OCI-LY7 (cell line): ENCODE results near the gene IER3. TPM values are rescaled to one million over a fixed set of nuclear protein-coding genes. Genes with fewer than 3 reads are reported as not detected.

Source experiments
- BruUV-seq: library from RNA; stranded (reverse); fragments of 400-500 nt; replicated peaks from 2 replicates; lab custom pipeline; 2021; lab: Mats Ljungman, UMichigan
- CTCF ChIA-PET: fragments of 300-600 bp; sonication (Branson Sonifier 250); formaldehyde crosslinking; loops from one replicate; lab custom pipeline; 2022; ENCODE audit warnings: antibody characterized with exemption; ENCODE audit not compliant: unreplicated experiment; lab: Charles Lee
- POLR2A ChIA-PET: fragments of 300-600 bp; sonication (Branson Sonifier 250); formaldehyde crosslinking; loops from one replicate; lab custom pipeline; 2022; ENCODE audit warnings: antibody characterized with exemption; lab: Charles Lee
- DNase-seq: peaks from one replicate; pipeline ENCODE4 v3.0.0-alpha.2; 2015; ENCODE audit warnings: low spot score
- H2AFZ ChIP-seq: fragments of 200-600 bp; sonication (generic), shearing (Covaris generic); 2 replicates; pipeline ENCODE4 v1.6.1; 2014; ENCODE audit warnings: mild to moderate bottlenecking, antibody characterized with exemption, low read length, moderate library complexity
- H3K27ac ChIP-seq: fragments of 200-600 bp; sonication (generic); 2 replicates; pipeline ENCODE4 v1.5.1; 2014; ENCODE audit warnings: mixed run types, low read depth, mild to moderate bottlenecking, moderate library complexity, low read length, inconsistent platforms; ENCODE audit not compliant: poor library complexity, severe bottlenecking
- H3K36me3 ChIP-seq: fragments of 200-600 bp; sonication (generic); 2 replicates; pipeline ENCODE4 v1.6.1; 2014; ENCODE audit warnings: mild to moderate bottlenecking, antibody characterized with exemption, low read length, moderate library complexity, mixed read lengths; ENCODE audit not compliant: insufficient read depth
- H3K4me1 ChIP-seq: fragments of 200-600 bp; sonication (generic); 2 replicates; pipeline ENCODE4 v1.5.1; 2014; ENCODE audit warnings: mild to moderate bottlenecking, low read length; ENCODE audit not compliant: insufficient read depth, poor library complexity, severe bottlenecking
- H3K4me2 ChIP-seq: fragments of 200-600 bp; sonication (generic); 2 replicates; pipeline ENCODE4 v1.6.1; 2014; ENCODE audit warnings: mild to moderate bottlenecking, low read length
- H3K4me3 ChIP-seq: fragments of 200-600 bp; sonication (generic); 2 replicates; pipeline ENCODE4 v1.5.1; 2014; ENCODE audit warnings: mild to moderate bottlenecking, low read depth, low read length; ENCODE audit not compliant: poor library complexity, severe bottlenecking
- H3K79me2 ChIP-seq: fragments of 200-600 bp; sonication (generic); 2 replicates; pipeline ENCODE4 v1.6.1; 2016; ENCODE audit warnings: low read depth, mild to moderate bottlenecking, low read length, moderate library complexity, mixed read lengths; ENCODE audit not compliant: insufficient read depth
- H3K9me2 ChIP-seq: fragments of 200-600 bp; sonication (generic); 2 replicates; pipeline ENCODE4 v1.6.1; 2016; ENCODE audit warnings: mild to moderate bottlenecking, low read length, mixed read lengths; ENCODE audit not compliant: insufficient read depth
- H3K9me3 ChIP-seq: fragments of 200-600 bp; sonication (generic); 2 replicates; pipeline ENCODE4 v1.6.1; 2014; ENCODE audit warnings: mild to moderate bottlenecking, mixed run types, low read length, mixed read lengths
- H4K20me1 ChIP-seq: fragments of 200-600 bp; sonication (generic); 2 replicates; pipeline ENCODE4 v1.6.1; 2014; ENCODE audit warnings: mild to moderate bottlenecking, antibody characterized with exemption, low read length, moderate library complexity, mixed read lengths; ENCODE audit not compliant: insufficient read depth
- CTCF ChIP-seq: fragments of 200-600 bp; sonication (generic); conservative IDR thresholded peaks from 2 replicates; pipeline ENCODE4 v1.5.1; 2014; ENCODE audit warnings: mild to moderate bottlenecking, antibody characterized with exemption, low read length, moderate library complexity, mixed read lengths
- EZH2phosphoT487 ChIP-seq: fragments of 200-600 bp; sonication (generic); IDR thresholded peaks from 2 replicates; pipeline ENCODE4 v1.6.1; 2018; ENCODE audit warnings: low read depth, borderline replicate concordance, mild to moderate bottlenecking, mixed run types, antibody characterized with exemption, low read length, moderate library complexity, mixed read lengths
- intact Hi-C: fragments of 100-400 bp; cut with micrococcal nuclease; formaldehyde crosslinking; loops from one replicate; pipeline ENCODE4 v1.10.0; 2022; ENCODE audit not compliant: unreplicated experiment
- total RNA-seq, 2 experiments: library from RNA; depleted of rRNA in 1 of 2; stranded (reverse); fragments of >200 nt in 1 of 2; shearing (Covaris generic) in 1 of 2; gene quantifications; 2 replicates each; pipeline ENCODE4 v1.2.3, GENCODE V29; 2014 to 2022

IER3 gene
- total RNA-seq, 2 experiments from 2014 or later, result 1.3 to 2.8 TPM

DNA sequence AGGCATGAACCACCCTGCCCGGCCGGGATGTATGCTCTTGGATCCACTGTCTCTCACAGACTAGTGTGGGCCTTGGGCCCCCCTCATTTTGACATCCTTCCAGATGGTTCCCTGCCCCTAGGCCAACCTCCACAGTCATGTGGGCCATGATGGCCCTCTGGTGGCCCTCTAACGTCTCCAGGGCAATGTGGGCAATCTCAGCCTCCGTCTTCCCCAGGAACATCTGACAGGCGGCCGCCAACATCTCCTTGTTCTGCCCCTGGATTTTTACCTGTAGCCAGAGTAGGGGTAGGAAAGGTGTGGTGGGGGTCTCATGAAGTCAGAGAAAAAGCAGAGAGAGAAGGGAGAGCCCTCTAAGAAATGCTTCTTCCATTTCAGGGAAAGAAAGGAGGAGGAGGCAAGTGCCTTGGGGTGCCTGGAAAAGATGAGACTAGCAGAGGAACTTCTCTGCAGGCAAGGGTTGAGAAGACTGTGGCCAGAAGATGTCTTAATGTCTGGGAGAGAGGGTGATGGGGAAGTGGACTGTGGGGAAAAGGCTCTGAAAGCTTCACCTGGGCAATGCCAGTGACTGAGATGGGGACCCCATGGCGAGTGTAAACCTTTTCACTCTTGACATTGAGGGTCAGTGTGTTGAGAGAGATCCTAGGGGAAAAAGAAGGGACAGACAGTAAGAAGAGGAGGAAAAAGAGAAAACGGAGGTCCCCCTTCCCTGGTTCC is 3.1 kb downstream of the IER3 start:
- peaks cover 31% of the 10 kb centered on the region for H3K4me1 ChIP-seq

GRCh38 chr6:30740540-30740870 is 3.8 kb downstream of the IER3 start:
- intact Hi-C loops, result loop anchor here (5.0 kb wide), 2 partner anchors 123 to 183 kb away; partner anchors contain the start of genes GNL1, MRPS18B, PPP1R10 and PRR3
- no peaks in the 10 kb centered on the region for H4K20me1 ChIP-seq
- no peak overlapping the region for H3K27ac ChIP-seq
- peaks cover 38% of the 10 kb centered on the region for H3K4me1 ChIP-seq
- POLR2A ChIA-PET, result interaction anchor here (0.7 kb wide), 1 partner anchor 15 kb away, joined by 5 read pairs; no protein-coding TSS in a partner anchor
- DNase-seq, result no peak
- TSS peak; percentile 17 for BruUV-seq
- no peaks in the 10 kb centered on the region for H3K9me3 ChIP-seq
- CTCF ChIA-PET, result no interaction called here
- no peak overlapping the region for H3K4me2 ChIP-seq
- peaks cover 10% of the 10 kb centered on the region for H3K79me2 ChIP-seq
- no peak for TF ChIP-seq CTCF
- TF ChIP-seq EZH2phosphoT487, result no peak
- H3K36me3 ChIP-seq, result peaks cover 49% of the 10 kb centered on the region
- no peak overlapping the region for H3K4me3 ChIP-seq
- no peak overlapping the region for H2AFZ ChIP-seq
- no peaks in the 10 kb centered on the region for H3K9me2 ChIP-seq

More for the DNA sequence above, 3.1 kb downstream of the IER3 start:
- Histone ChIP-seq H2AFZ (no peak overlapping the region), H3K9me2 (no peaks in the 10 kb centered on the region), H3K36me3 (peaks cover 42% of the 10 kb centered on the region), H3K27ac (no peak overlapping the region), H3K79me2 (peaks cover 10% of the 10 kb centered on the region), H3K9me3 (no peaks in the 10 kb centered on the region), H4K20me1 (no peaks in the 10 kb centered on the region), H3K4me3 (peak overlapping the region; percentile 91), H3K4me2 (peak overlapping the region; percentile 97)
- no peak for TF ChIP-seq EZH2phosphoT487
- 0 out of 2 replicates have a peak, but pooled peaks have one; percentile 10 for TF ChIP-seq CTCF
- no TSS peak for BruUV-seq
- DNase-seq, result no peak
- intact Hi-C loops, result loop anchor here (5.0 kb wide), 2 partner anchors 124 to 184 kb away; partner anchors contain the start of genes GNL1, MRPS18B, PPP1R10 and PRR3
- ChIA-PET POLR2A (interaction anchor here (0.7 kb wide), 1 partner anchor 15 kb away, joined by 5 read pairs; no protein-coding TSS in a partner anchor), CTCF (interaction anchor here (0.8 kb wide), 1 partner anchor 11 kb away, joined by 3 read pairs; no protein-coding TSS in a partner anchor)

DNA sequence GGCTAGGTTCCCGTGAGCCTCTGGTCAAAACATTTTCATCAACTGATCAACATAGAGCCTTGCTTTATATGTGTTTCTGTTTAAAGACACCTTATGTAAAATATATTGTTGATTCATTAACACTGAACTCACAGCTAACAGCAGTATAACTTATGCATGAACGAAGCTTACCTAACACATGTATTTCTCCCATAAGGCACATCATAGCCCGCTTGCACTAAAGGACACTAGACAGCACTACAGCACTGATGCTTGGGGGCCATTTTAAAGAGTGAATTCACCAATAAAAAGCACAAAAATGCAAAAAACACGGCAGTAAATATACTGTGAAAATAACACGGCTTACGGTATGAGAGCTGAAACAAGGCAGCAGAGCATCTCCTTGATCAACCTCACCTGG is 5.8 kb downstream of the IER3 start:
- H4K20me1 ChIP-seq, result no peaks in the 10 kb centered on the region
- ChIA-PET POLR2A (interaction anchor here (1.3 to 1.4 kb wide), 2 partner anchors 11 to 120 kb away, joined by 3 to 5 read pairs; partner anchors contain the start of gene MRPS18B), CTCF (no interaction called here)
- TSS peak; percentile 17 for BruUV-seq
- H3K27ac ChIP-seq, result no peak overlapping the region
- no peak overlapping the region for H3K4me3 ChIP-seq
- intact Hi-C loops, result no loop called here
- H3K9me3 ChIP-seq, result no peaks in the 10 kb centered on the region
- H3K9me2 ChIP-seq, result no peaks in the 10 kb centered on the region
- no peak for TF ChIP-seq EZH2phosphoT487
- TF ChIP-seq CTCF, result no peak
- no peak for DNase-seq
- H2AFZ ChIP-seq, result no peak overlapping the region
- H3K4me2 ChIP-seq, result no peak overlapping the region
- H3K36me3 ChIP-seq, result peaks cover 58% of the 10 kb centered on the region
- peaks cover 10% of the 10 kb centered on the region for H3K79me2 ChIP-seq
- H3K4me1 ChIP-seq, result peaks cover 24% of the 10 kb centered on the region
